Panc1 (cell line): ENCODE measurements around the gene DLG3. TPM values are rescaled to one million over a fixed set of nuclear protein-coding genes. Genes with fewer than 3 reads are reported as not detected.
A peak's percentile ranks its signal among the peaks of the same experiment; 100 is the strongest.

ENCODE experiments used
- ATAC-seq: fragments of 200-7000 bp; cut with Tn5 transposase; 2 replicates; pipeline ENCODE4 v1.9.1; 2020; ENCODE audit warnings: mild to moderate bottlenecking, moderate library complexity
- BruUV-seq: library from RNA; stranded (reverse); fragments of 400-500 nt; replicated peaks from 2 replicates; lab custom pipeline; 2021; lab: Mats Ljungman, UMichigan
- CTCF ChIA-PET: fragments of 300-600 bp; sonication (Branson Sonifier 250); formaldehyde crosslinking; loops from one replicate; lab custom pipeline; 2022; ENCODE audit warnings: antibody characterized with exemption; lab: Charles Lee
- POLR2A ChIA-PET: fragments of 300-600 bp; sonication (Branson Sonifier 250); formaldehyde crosslinking; loops from one replicate; lab custom pipeline; 2022; ENCODE audit warnings: antibody characterized with exemption; lab: Charles Lee
- DNase-seq: peaks from one replicate; pipeline ENCODE4 v3.0.0-alpha.2; 2010; ENCODE audit warnings: low read depth, low spot score
- H3K27ac ChIP-seq: 2 replicates; pipeline ENCODE4 v1.5.1; 2011; ENCODE audit warnings: mild to moderate bottlenecking, low read length, inconsistent platforms
- H3K27me3 ChIP-seq: fragments of 200-500 bp; sonication (Bioruptor generic); 2 replicates; pipeline ENCODE4 v1.6.0; 2014; ENCODE audit warnings: low read length, inconsistent platforms; ENCODE audit not compliant: control insufficient read depth, insufficient read depth
- H3K36me3 ChIP-seq: fragments of 200-500 bp; sonication (Bioruptor generic); 2 replicates; pipeline ENCODE4 v1.5.1; 2014; ENCODE audit warnings: inconsistent platforms, mild to moderate bottlenecking, low read length, moderate library complexity; ENCODE audit not compliant: control insufficient read depth, insufficient read depth
- H3K4me1 ChIP-seq: 2 replicates; pipeline ENCODE4 v1.5.1; 2011; ENCODE audit warnings: inconsistent platforms, mild to moderate bottlenecking, low read length, moderate library complexity; ENCODE audit not compliant: control insufficient read depth, insufficient read depth
- H3K4me3 ChIP-seq, 2 experiments: 2 replicates each; pipeline ENCODE4 v1.5.1; 2011 to 2012; ENCODE audit warnings: low read depth in 2 of 2, low read length in 2 of 2, mild to moderate bottlenecking in 2 of 2, inconsistent platforms in 1 of 2, moderate library complexity in 1 of 2
- H3K9me3 ChIP-seq: fragments of 200-500 bp; sonication (Bioruptor generic); 2 replicates; pipeline ENCODE4 v1.5.1; 2014; ENCODE audit warnings: low read depth, mild to moderate bottlenecking, inconsistent platforms, low read length, moderate library complexity; ENCODE audit not compliant: control insufficient read depth, insufficient read depth
- POLR2AphosphoS5 ChIP-seq: IDR thresholded peaks from 2 replicates; pipeline ENCODE4 v1.6.1; 2012; ENCODE audit warnings: mild to moderate bottlenecking, low read depth, low read length, moderate library complexity
- SIN3A ChIP-seq: IDR thresholded peaks from 2 replicates; pipeline ENCODE4 v1.6.1; 2012; ENCODE audit warnings: low read depth, mild to moderate bottlenecking, low read length, moderate library complexity, borderline replicate concordance; ENCODE audit not compliant: insufficient read depth
- TCF7L2 ChIP-seq: IDR thresholded peaks from 2 replicates; pipeline ENCODE4 v1.6.1; 2011; ENCODE audit warnings: mild to moderate bottlenecking, low read depth, low read length, inconsistent platforms
- in situ Hi-C: cut with HindIII; loops from 2 replicates; pipeline ENCODE4 v1.10.0; 2016; ENCODE audit warnings: low sequenced_read_pairs, low pct_unique_long_range_greater_than_20kb
- intact Hi-C: fragments of 100-400 bp; cut with micrococcal nuclease; formaldehyde crosslinking; loops from one replicate; pipeline ENCODE4 v1.10.0; 2022; ENCODE audit not compliant: unreplicated experiment
- total RNA-seq: library from RNA; stranded (reverse); gene quantifications from one replicate; pipeline ENCODE4 v1.2.1, GENCODE V29; 2021; ENCODE audit not compliant: unreplicated experiment
- TF ChIP-seq, protein P1 (sequence below): fragments of 450-650 bp; IDR thresholded peaks from 2 replicates; pipeline ENCODE4 v1.5.1; 2017; ENCODE audit warnings: mild to moderate bottlenecking
- TF ChIP-seq, protein P2 (sequence below), 2 experiments: IDR thresholded peaks; 2 replicates each; pipeline ENCODE4 v1.6.1; 2011 to 2012; ENCODE audit warnings: low read depth in 2 of 2, control low read depth in 1 of 2, low read length in 1 of 2, mild to moderate bottlenecking in 1 of 2, moderate library complexity in 1 of 2; ENCODE audit not compliant: insufficient read depth in 1 of 2

The DLG3 gene
- total RNA-seq, 1 experiment from 2014 or later, result 3.0 TPM

DNA sequence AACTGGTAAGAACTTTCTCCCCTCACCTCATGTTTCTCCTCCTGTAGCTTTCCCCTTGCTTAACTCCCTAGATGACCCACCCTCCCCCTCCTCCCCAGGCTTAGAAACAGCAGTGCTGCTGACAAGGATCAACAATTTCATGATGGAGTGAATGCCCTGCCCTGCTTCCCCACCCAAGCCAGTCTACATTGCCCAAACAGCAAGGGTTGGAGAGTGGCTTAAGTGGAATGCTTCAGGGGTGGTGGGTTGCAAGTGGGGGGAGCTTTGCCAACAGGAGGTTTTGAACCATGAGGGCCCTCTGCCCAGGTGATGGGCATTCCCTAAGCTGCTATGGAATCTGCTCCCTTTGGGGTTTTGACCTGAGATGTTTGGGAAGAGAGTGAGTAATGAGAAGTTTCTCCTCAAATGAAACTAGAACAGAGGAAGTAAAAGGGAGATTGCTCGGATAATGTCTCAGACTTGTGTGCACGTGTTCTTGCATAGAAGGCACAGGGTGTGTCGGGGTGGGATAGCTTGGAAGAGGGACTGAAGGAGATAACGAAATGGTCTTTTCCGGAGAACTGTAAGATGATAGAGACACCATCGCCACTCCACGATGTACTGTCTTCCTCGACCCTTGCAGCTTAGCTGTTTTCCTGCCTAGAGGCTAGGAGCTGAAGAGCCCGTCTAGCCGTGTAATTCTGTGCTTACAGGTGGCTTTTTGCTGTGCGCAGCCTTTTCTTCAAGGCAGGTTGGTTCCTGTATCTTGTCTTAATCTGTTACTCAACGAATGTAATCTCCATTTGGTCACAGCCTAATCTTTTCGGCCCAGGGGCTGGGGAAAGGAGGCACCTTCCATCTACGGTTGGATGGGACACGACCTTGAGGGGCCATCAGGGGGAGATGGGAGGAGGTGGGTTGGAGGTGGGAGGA is 11.4 kb upstream of the DLG3 start:
- H3K27me3 ChIP-seq, result no peaks in the 10 kb centered on the region
- TF ChIP-seq TCF7L2 (no peak), SIN3A (no peak), POLR2AphosphoS5 (no peak)
- TF ChIP-seq, protein P1, sequence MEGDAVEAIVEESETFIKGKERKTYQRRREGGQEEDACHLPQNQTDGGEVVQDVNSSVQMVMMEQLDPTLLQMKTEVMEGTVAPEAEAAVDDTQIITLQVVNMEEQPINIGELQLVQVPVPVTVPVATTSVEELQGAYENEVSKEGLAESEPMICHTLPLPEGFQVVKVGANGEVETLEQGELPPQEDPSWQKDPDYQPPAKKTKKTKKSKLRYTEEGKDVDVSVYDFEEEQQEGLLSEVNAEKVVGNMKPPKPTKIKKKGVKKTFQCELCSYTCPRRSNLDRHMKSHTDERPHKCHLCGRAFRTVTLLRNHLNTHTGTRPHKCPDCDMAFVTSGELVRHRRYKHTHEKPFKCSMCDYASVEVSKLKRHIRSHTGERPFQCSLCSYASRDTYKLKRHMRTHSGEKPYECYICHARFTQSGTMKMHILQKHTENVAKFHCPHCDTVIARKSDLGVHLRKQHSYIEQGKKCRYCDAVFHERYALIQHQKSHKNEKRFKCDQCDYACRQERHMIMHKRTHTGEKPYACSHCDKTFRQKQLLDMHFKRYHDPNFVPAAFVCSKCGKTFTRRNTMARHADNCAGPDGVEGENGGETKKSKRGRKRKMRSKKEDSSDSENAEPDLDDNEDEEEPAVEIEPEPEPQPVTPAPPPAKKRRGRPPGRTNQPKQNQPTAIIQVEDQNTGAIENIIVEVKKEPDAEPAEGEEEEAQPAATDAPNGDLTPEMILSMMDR, result no peak
- TF ChIP-seq, protein P2, sequence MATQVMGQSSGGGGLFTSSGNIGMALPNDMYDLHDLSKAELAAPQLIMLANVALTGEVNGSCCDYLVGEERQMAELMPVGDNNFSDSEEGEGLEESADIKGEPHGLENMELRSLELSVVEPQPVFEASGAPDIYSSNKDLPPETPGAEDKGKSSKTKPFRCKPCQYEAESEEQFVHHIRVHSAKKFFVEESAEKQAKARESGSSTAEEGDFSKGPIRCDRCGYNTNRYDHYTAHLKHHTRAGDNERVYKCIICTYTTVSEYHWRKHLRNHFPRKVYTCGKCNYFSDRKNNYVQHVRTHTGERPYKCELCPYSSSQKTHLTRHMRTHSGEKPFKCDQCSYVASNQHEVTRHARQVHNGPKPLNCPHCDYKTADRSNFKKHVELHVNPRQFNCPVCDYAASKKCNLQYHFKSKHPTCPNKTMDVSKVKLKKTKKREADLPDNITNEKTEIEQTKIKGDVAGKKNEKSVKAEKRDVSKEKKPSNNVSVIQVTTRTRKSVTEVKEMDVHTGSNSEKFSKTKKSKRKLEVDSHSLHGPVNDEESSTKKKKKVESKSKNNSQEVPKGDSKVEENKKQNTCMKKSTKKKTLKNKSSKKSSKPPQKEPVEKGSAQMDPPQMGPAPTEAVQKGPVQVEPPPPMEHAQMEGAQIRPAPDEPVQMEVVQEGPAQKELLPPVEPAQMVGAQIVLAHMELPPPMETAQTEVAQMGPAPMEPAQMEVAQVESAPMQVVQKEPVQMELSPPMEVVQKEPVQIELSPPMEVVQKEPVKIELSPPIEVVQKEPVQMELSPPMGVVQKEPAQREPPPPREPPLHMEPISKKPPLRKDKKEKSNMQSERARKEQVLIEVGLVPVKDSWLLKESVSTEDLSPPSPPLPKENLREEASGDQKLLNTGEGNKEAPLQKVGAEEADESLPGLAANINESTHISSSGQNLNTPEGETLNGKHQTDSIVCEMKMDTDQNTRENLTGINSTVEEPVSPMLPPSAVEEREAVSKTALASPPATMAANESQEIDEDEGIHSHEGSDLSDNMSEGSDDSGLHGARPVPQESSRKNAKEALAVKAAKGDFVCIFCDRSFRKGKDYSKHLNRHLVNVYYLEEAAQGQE (IDR thresholded peaks at IDR 0.05; ENCODE audit: insufficient read depth in 1 of 2, low read depth in 2 of 2, low read length in 1 of 2), result no peak
- no TSS peak for BruUV-seq
- H3K4me1 ChIP-seq, result peaks cover 7% of the 10 kb centered on the region
- no peaks in the 10 kb centered on the region for H3K36me3 ChIP-seq
- intact Hi-C loops (no loop called here), in situ Hi-C loops (no loop called here)
- ChIA-PET CTCF (interaction anchor here (0.5 to 1.5 kb wide), 6 partner anchors 19 to 300 kb away, joined by 3 to 5 read pairs (median 3); partner anchors contain the start of gene IGBP1), POLR2A (no interaction called here)
- H3K4me3 ChIP-seq, result peak overlapping the region; percentile 75 to 93
- H3K27ac ChIP-seq, result peak overlapping the region; percentile 61
- DNase-seq, result no peak
- no peaks in the 10 kb centered on the region for H3K9me3 ChIP-seq
- ATAC-seq, result no peak; the same call in 1 of the 2 replicates

DNA sequence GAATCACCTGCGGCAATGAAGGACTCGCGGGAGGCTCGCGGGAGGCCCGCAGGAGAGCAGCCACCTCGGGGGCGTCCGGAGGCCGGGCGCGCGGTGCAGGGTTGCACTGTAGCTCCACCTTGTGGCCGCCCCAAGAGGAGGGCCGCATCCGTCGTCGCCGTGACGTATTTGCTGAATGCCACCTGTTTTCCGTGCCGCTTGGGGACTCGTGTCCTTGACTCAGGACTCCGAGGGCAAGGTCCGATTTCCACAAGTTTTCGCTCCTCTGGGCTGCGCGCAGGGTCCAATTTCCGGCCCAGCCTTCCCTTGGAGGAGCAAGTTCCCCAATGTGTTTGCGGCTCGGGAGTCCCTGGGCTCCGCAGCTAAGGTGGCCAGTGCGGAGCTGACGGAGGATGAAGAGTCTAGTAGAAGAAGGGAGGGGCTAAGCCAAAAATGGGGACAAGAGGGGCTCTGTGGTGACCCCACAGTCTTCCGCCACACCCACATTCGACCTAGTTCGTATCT is 10.7 kb upstream of the DLG3 start:
- no peaks in the 10 kb centered on the region for H3K36me3 ChIP-seq
- ChIA-PET CTCF (interaction anchor here (0.5 to 1.5 kb wide), 5 partner anchors 18 to 301 kb away, joined by 3 to 5 read pairs (median 3); partner anchors contain the start of gene IGBP1), POLR2A (no interaction called here)
- ATAC-seq (peak; percentile 83), DNase-seq (peak; percentile 20)
- no TSS peak for BruUV-seq
- peaks cover 7% of the 10 kb centered on the region for H3K4me1 ChIP-seq
- H3K27me3 ChIP-seq, result no peaks in the 10 kb centered on the region
- no peaks in the 10 kb centered on the region for H3K9me3 ChIP-seq
- intact Hi-C loops, result no loop called here
- in situ Hi-C loops, result no loop called here
- H3K27ac ChIP-seq, result peak overlapping the region; percentile 80
- no peak for TF ChIP-seq TCF7L2
- no peak for TF ChIP-seq SIN3A
- TF ChIP-seq, protein P1, result peak; percentile 87
- TF ChIP-seq POLR2AphosphoS5, result no peak
- TF ChIP-seq, protein P2 (IDR thresholded peaks at IDR 0.05; ENCODE audit: insufficient read depth in 1 of 2, low read depth in 2 of 2, low read length in 1 of 2), result no peak
- H3K4me3 ChIP-seq, result peak overlapping the region; percentile 75 to 93
